WTC11 (cell line): ENCODE measurements around the gene GPR153. TPM values are rescaled to one million over a fixed set of nuclear protein-coding genes. Genes with fewer than 3 reads are reported as not detected.

Experiments
- ATAC-seq: fragments of 200-7000 bp; cut with Tn5 transposase; 2 replicates; pipeline ENCODE4 v1.10.0; 2021; ENCODE audit warnings: mild to moderate bottlenecking, moderate library complexity
- CTCF ChIA-PET: fragments of 300-600 bp; sonication (Branson Sonifier 250); formaldehyde crosslinking; loops from one replicate; lab custom pipeline; 2021; ENCODE audit warnings: antibody characterized with exemption; lab: Charles Lee
- POLR2A ChIA-PET: fragments of 350-600 bp; sonication (Branson Sonifier 250); formaldehyde crosslinking; loops from one replicate; lab custom pipeline; 2021; ENCODE audit warnings: antibody characterized with exemption; lab: Charles Lee
- DNase-seq: peaks from one replicate; pipeline ENCODE4 v3.0.0; 2021; ENCODE audit warnings: low spot score
- H3K27ac Mint-ChIP-seq: 2 replicates; pipeline ENCODE4 v1.8.0; 2021; ENCODE audit warnings: mixed read lengths
- H3K27me3 Mint-ChIP-seq: 2 replicates; pipeline ENCODE4 v1.8.0; 2021; ENCODE audit warnings: low read depth, mild to moderate bottlenecking, moderate library complexity, mixed read lengths
- H3K36me3 Mint-ChIP-seq: 2 replicates; pipeline ENCODE4 v1.8.0; 2021; ENCODE audit warnings: mixed read lengths
- H3K4me1 Mint-ChIP-seq: 2 replicates; pipeline ENCODE4 v1.8.0; 2022; ENCODE audit warnings: mixed read lengths
- H3K4me3 Mint-ChIP-seq: 2 replicates; pipeline ENCODE4 v1.8.0; 2021; ENCODE audit warnings: mild to moderate bottlenecking, moderate library complexity, mixed read lengths
- H3K9me3 Mint-ChIP-seq: 2 replicates; pipeline ENCODE4 v1.8.0; 2021; ENCODE audit warnings: mixed read lengths
- AFF4 ChIP-seq: sonication (generic); formaldehyde crosslinking; IDR thresholded peaks from 2 replicates; pipeline ENCODE4 v1.8.1; 2023; ENCODE audit warnings: mild to moderate bottlenecking, missing genetic modification reagents, borderline replicate concordance
- AR ChIP-seq: fragments of 250-450 bp; sonication (Bioruptor Pico); IDR thresholded peaks from 2 replicates; pipeline ENCODE4 v1.9.0; 2021; ENCODE audit warnings: mild to moderate bottlenecking
- NFYB ChIP-seq: sonication (generic); formaldehyde crosslinking; conservative IDR thresholded peaks from 2 replicates; pipeline ENCODE4 v1.8.0; 2022; ENCODE audit warnings: low read depth, missing genetic modification reagents
- PRDM15 ChIP-seq: sonication (generic); formaldehyde crosslinking; IDR thresholded peaks from 2 replicates; pipeline ENCODE4 v1.8.0; 2022; ENCODE audit warnings: missing genetic modification reagents
- PREB ChIP-seq: sonication (generic); formaldehyde crosslinking; IDR thresholded peaks from 2 replicates; pipeline ENCODE4 v1.8.1; 2022; ENCODE audit warnings: mild to moderate bottlenecking, missing genetic modification reagents, moderate library complexity, borderline replicate concordance
- ZBTB43 ChIP-seq: sonication (generic); formaldehyde crosslinking; IDR thresholded peaks from 2 replicates; pipeline ENCODE4 v1.8.1; 2023; ENCODE audit warnings: mild to moderate bottlenecking, missing genetic modification reagents
- ZNF512 ChIP-seq: sonication (generic); formaldehyde crosslinking; IDR thresholded peaks from 2 replicates; pipeline ENCODE4 v1.8.1; 2022; ENCODE audit warnings: missing genetic modification reagents, borderline replicate concordance
- total RNA-seq: library from RNA; stranded (reverse); gene quantifications from 3 replicates; pipeline ENCODE4 v1.2.3, GENCODE V29; 2021

Gene GPR153
- total RNA-seq, 1 experiment from 2014 or later = 13.4 TPM

- TF ChIP-seq AFF4 (CRISPR knock-in tag) = peak; percentile 60; the same call in 1 of the 2 replicates
Measured at GRCh38 chr1:6199298-6200187, 61.4 kb downstream of the GPR153 start, which contains the start of gene RPL22 (continued).

- no peaks in the 10 kb centered on the region for H3K9me3 Mint-ChIP-seq
- CTCF ChIA-PET = interaction anchor here (1.3 to 1.5 kb wide), 2 partner anchors 13 to 146 kb away, joined by 4 to 6 read pairs; no protein-coding TSS in a partner anchor
- peak overlapping the region; percentile 92 for H3K27ac Mint-ChIP-seq
- TF ChIP-seq AR (CRISPR knock-in tag) (0 out of 2 replicates have a peak, but pooled peaks have one; percentile 32), NFYB (no peak)
- DNase-seq = no peak
- H3K27me3 Mint-ChIP-seq = no peaks in the 10 kb centered on the region
- POLR2A ChIA-PET = no interaction called here
- no peak for ATAC-seq
- H3K36me3 Mint-ChIP-seq = peaks cover 37% of the 10 kb centered on the region
- peaks cover 37% of the 10 kb centered on the region for H3K4me1 Mint-ChIP-seq
- H3K4me3 Mint-ChIP-seq = peak overlapping the region; percentile 97
Measured at GRCh38 chr1:6198646-6199297, 62.1 kb downstream of the GPR153 start.

GRCh38 chr1:6197746-6198427 lies 63.0 kb downstream of the GPR153 start:
- CTCF ChIA-PET = interaction anchor here (1.3 to 1.5 kb wide), 2 partner anchors 13 to 41 kb away, joined by 4 to 6 read pairs; no protein-coding TSS in a partner anchor
- Mint-ChIP-seq H3K27ac (peak overlapping the region; percentile 92), H3K4me1 (peaks cover 37% of the 10 kb centered on the region), H3K27me3 (no peaks in the 10 kb centered on the region)
- DNase-seq = no peak
- POLR2A ChIA-PET = no interaction called here
- ATAC-seq = no peak
- TF ChIP-seq ZNF512 (no peak), PREB (CRISPR knock-in tag) (no peak), PRDM15 (CRISPR knock-in tag) (no peak), AFF4 (CRISPR knock-in tag) (no peak), ZBTB43 (CRISPR knock-in tag) (no peak)
- TF ChIP-seq, all 79 proteins: peak for 0
- Mint-ChIP-seq H3K9me3 (no peaks in the 10 kb centered on the region), H3K36me3 (peaks cover 45% of the 10 kb centered on the region), H3K4me3 (peak overlapping the region; percentile 97)
